MCF 10A (cell line): ENCODE results near the gene PRADC1. TPM values are rescaled to one million over a fixed set of nuclear protein-coding genes. Genes with fewer than 3 reads are reported as not detected.

ENCODE experiments used
- BruUV-seq: library from RNA; stranded (reverse); fragments of 400-500 nt; replicated peaks from 2 replicates; lab custom pipeline; 2021; lab: Mats Ljungman, UMichigan
- CTCF ChIA-PET: fragments of 300-600 bp; sonication (Branson Sonifier 250); formaldehyde crosslinking; extraction: SDS; loops from one replicate; lab custom pipeline; 2021; ENCODE audit warnings: antibody characterized with exemption, inconsistent platforms; lab: Yijun Ruan, JAX
- POLR2A ChIA-PET: fragments of 300-600, 350-650 bp; sonication (Branson Sonifier 250); formaldehyde crosslinking; extraction: SDS; loops from one replicate; lab custom pipeline; 2020; ENCODE audit warnings: antibody characterized with exemption, inconsistent platforms; lab: Yijun Ruan, JAX
- DNase-seq: peaks from one replicate; pipeline ENCODE4 v3.0.0-alpha.2; 2018; ENCODE audit not compliant: unreplicated experiment
- H3K27ac Mint-ChIP-seq: one replicate; pipeline ENCODE4 v1.8.0; 2022; ENCODE audit warnings: mild to moderate bottlenecking, low read depth, mixed read lengths; ENCODE audit not compliant: unreplicated experiment
- H3K27me3 Mint-ChIP-seq: one replicate; pipeline ENCODE4 v1.8.0; 2022; ENCODE audit warnings: mixed read lengths; ENCODE audit not compliant: insufficient read depth, unreplicated experiment
- H3K36me3 Mint-ChIP-seq: one replicate; pipeline ENCODE4 v1.8.0; 2022; ENCODE audit warnings: mild to moderate bottlenecking, moderate library complexity, mixed read lengths; ENCODE audit not compliant: insufficient read depth, unreplicated experiment
- H3K4me1 Mint-ChIP-seq: one replicate; pipeline ENCODE4 v1.8.0; 2022; ENCODE audit warnings: mixed read lengths; ENCODE audit not compliant: insufficient read depth, unreplicated experiment
- H3K4me3 Mint-ChIP-seq: one replicate; pipeline ENCODE4 v1.8.0; 2022; ENCODE audit warnings: mild to moderate bottlenecking, moderate library complexity, mixed read lengths; ENCODE audit not compliant: unreplicated experiment
- H3K9me3 Mint-ChIP-seq: one replicate; pipeline ENCODE4 v1.8.0; 2022; ENCODE audit warnings: mixed read lengths; ENCODE audit not compliant: unreplicated experiment
- intact Hi-C: fragments of 100-400 bp; cut with micrococcal nuclease; formaldehyde crosslinking; loops from 2 replicates; pipeline ENCODE4 v1.14.1; 2022
- total RNA-seq: library from RNA; stranded (reverse); gene quantifications from 2 replicates; pipeline ENCODE4 v1.2.3, GENCODE V29; 2022
- TF ChIP-seq, protein P1 (sequence below): fragments of 200-600 bp; IDR thresholded peaks from one replicate; pipeline ENCODE4 v1.8.0; 2022; ENCODE audit warnings: antibody characterized with exemption, mild to moderate bottlenecking; ENCODE audit not compliant: unreplicated experiment

Gene PRADC1
- total RNA-seq, 1 experiment from 2014 or later = 13.5 TPM

- ChIA-PET POLR2A (no interaction called here), CTCF (interaction anchor here (0.9 to 2.1 kb wide), 11 partner anchors 10 to 269 kb away, joined by 3 to 5 read pairs (median 3); no protein-coding TSS in a partner anchor)
- peak; percentile 64 for DNase-seq
- no peak overlapping the region for H3K4me3 Mint-ChIP-seq
- no peaks in the 10 kb centered on the region for H3K4me1 Mint-ChIP-seq
- no peaks in the 10 kb centered on the region for H3K36me3 Mint-ChIP-seq
- H3K9me3 Mint-ChIP-seq = no peaks in the 10 kb centered on the region
- intact Hi-C loops = loop anchor here (1.0 kb wide), 2 partner anchors 48 to 83 kb away; no protein-coding TSS in a partner anchor
- H3K27ac Mint-ChIP-seq = no peak overlapping the region
- TF ChIP-seq, protein P1, sequence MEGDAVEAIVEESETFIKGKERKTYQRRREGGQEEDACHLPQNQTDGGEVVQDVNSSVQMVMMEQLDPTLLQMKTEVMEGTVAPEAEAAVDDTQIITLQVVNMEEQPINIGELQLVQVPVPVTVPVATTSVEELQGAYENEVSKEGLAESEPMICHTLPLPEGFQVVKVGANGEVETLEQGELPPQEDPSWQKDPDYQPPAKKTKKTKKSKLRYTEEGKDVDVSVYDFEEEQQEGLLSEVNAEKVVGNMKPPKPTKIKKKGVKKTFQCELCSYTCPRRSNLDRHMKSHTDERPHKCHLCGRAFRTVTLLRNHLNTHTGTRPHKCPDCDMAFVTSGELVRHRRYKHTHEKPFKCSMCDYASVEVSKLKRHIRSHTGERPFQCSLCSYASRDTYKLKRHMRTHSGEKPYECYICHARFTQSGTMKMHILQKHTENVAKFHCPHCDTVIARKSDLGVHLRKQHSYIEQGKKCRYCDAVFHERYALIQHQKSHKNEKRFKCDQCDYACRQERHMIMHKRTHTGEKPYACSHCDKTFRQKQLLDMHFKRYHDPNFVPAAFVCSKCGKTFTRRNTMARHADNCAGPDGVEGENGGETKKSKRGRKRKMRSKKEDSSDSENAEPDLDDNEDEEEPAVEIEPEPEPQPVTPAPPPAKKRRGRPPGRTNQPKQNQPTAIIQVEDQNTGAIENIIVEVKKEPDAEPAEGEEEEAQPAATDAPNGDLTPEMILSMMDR = peak; percentile 68
- BruUV-seq = no TSS peak
- H3K27me3 Mint-ChIP-seq = no peaks in the 10 kb centered on the region
Observed at GRCh38 chr2:73260338-73260984, 27.4 kb upstream of the PRADC1 start.

DNA sequence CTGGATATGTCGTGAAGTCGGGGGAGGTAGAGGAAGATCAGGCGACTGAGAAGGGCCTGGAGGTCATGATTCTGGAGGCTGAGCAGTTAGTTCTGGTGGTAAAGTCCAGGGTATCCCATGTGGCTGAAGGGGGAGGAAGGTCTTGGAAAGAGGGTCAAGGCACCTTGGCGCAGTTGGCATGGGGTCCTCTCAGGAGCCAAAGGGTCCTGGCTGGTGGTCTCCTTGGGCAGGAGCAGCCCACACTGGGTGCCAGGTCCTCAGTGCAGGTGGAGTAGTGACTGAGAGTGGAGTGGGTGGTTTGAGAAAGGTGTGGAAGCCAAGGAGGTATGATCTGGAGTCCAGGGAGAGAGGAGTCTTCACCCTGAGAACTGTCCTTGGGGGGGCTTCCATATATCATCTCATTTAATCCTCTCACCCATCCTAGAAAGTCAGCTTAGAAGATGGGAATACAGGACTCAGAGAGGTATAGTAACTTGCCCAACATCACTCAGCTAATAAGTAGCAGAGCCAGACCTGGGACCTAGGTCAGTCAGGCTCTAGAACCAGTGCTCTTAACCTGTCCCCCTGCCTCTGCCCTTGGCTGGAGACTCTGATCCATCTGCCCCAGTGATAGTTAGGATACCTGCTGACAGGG, 26.8 kb upstream of the PRADC1 start:
- BruUV-seq = no TSS peak
- TF ChIP-seq, protein P1 = no peak
- H3K4me3 Mint-ChIP-seq = no peak overlapping the region
- no peak overlapping the region for H3K27ac Mint-ChIP-seq
- no peaks in the 10 kb centered on the region for H3K9me3 Mint-ChIP-seq
- H3K4me1 Mint-ChIP-seq = no peaks in the 10 kb centered on the region
- CTCF ChIA-PET = interaction anchor here (0.6 to 2.1 kb wide), 14 partner anchors 10 to 394 kb away, joined by 3 to 5 read pairs (median 3); partner anchors contain the start of gene PRADC1
- intact Hi-C loops = loop anchor here (1.0 kb wide), 2 partner anchors 48 to 83 kb away; no protein-coding TSS in a partner anchor
- DNase-seq = no peak
- H3K27me3 Mint-ChIP-seq = no peaks in the 10 kb centered on the region
- no peaks in the 10 kb centered on the region for H3K36me3 Mint-ChIP-seq
- POLR2A ChIA-PET = no interaction called here

DNA sequence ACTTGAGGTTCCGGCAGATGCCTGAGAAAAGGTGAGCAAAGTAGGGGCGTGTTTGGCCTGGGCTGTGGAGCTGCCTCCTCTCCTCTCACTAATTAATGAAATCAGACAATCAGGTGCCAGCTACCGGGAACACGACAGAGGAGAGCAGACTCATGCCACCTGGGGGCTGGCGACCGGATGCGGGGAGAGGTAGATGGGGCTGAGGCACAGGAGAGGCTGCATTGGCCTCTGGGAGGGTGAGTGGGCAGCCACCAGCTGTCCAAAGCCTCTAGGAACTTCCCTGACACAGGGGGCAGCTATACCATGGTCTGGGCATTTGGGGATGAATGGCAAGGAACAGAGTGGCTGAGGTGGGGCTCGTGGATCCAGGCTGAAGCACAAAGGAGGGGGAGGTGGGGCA, 26.2 kb upstream of the PRADC1 start:
- no peaks in the 10 kb centered on the region for H3K4me1 Mint-ChIP-seq
- ChIA-PET POLR2A (no interaction called here), CTCF (interaction anchor here (0.6 to 2.1 kb wide), 12 partner anchors 9 to 394 kb away, joined by 3 to 5 read pairs (median 3); partner anchors contain the start of gene PRADC1)
- H3K36me3 Mint-ChIP-seq = no peaks in the 10 kb centered on the region
- BruUV-seq = no TSS peak
- no peaks in the 10 kb centered on the region for H3K27me3 Mint-ChIP-seq
- no peak overlapping the region for H3K27ac Mint-ChIP-seq
- H3K9me3 Mint-ChIP-seq = no peaks in the 10 kb centered on the region
- DNase-seq = no peak
- H3K4me3 Mint-ChIP-seq = no peak overlapping the region
- TF ChIP-seq, protein P1 = no peak
- intact Hi-C loops = no loop called here

DNA sequence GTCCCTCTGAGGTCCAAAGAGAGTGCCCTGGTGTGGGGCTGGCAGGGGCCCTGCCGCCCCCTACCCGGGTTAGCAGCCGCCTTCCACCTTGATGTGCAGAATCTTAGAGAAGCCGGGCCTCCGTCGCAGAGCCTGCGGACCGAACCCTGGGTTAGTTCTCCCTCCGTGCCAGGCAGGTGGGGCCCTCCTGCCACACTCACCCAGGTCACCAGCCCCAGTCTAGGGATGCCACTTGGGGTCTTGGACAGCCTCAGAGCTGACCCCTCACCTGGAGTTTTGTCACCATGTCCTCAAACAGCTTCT, 25.8 kb upstream of the PRADC1 start:
- TF ChIP-seq, protein P1 = no peak
- ChIA-PET POLR2A (no interaction called here), CTCF (interaction anchor here (0.6 to 2.1 kb wide), 10 partner anchors 9 to 267 kb away, joined by 3 to 5 read pairs (median 4); partner anchors contain the start of gene PRADC1)
- intact Hi-C loops = no loop called here
- H3K9me3 Mint-ChIP-seq = no peaks in the 10 kb centered on the region
- no peak overlapping the region for H3K4me3 Mint-ChIP-seq
- no peaks in the 10 kb centered on the region for H3K4me1 Mint-ChIP-seq
- no peak overlapping the region for H3K27ac Mint-ChIP-seq
- no peak for DNase-seq
- H3K36me3 Mint-ChIP-seq = peaks cover 1% of the 10 kb centered on the region
- no peaks in the 10 kb centered on the region for H3K27me3 Mint-ChIP-seq
- BruUV-seq = no TSS peak
